ENCODE data around the gene CDCA5. TPM values are rescaled to one million over a fixed set of nuclear protein-coding genes. Genes with fewer than 3 reads are reported as not detected.

The CDCA5 gene
- total RNA-seq, 1 experiment from 2014 or later, result 92.9 TPM

DNA sequence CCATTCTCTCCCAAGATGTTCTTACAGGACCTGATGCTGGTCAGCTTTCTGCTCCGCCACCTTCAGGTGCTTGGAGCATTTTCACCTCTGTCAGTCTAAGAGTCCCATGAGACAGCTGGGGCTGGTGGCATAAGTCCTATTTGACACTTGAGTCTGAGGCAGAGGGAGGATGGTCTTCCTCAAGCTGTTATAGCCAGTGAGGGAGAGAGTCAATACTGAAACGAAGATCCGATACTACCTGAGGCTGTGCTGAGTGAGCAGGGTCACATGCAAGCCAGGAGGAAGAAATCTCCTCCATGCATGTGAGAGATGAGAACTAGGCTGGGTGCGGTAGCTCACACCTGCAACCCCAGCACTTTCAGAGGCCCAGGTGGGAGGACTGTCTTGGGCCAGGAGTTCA, 5.8 kb upstream of the CDCA5 start:
- in situ Hi-C loops (cut with HindIII; ENCODE audit: low pct_unique_long_range_greater_than_20kb, low sequenced_read_pairs) (no loop called here), intact Hi-C loops (cut with micrococcal nuclease; ENCODE audit: unreplicated experiment) (no loop called here)
- no TSS peak for BruUV-seq (replicated peaks)
- CTCF ChIA-PET, result no interaction called here
- H3K4me1 ChIP-seq (ENCODE audit: control insufficient read depth, insufficient read depth, low read length), result peaks cover 7% of the 10 kb centered on the region; the same call in 1 of the 2 replicates
- H3K9me3 ChIP-seq (ENCODE audit: control insufficient read depth, insufficient read depth, low read depth, low read length), result no peaks in the 10 kb centered on the region
- no peak overlapping the region for H3K4me3 ChIP-seq (ENCODE audit: low read depth in 2 of 2, low read length in 2 of 2)
- peaks cover 3% of the 10 kb centered on the region; the same call in 1 of the 2 replicates for H3K36me3 ChIP-seq (ENCODE audit: control insufficient read depth, insufficient read depth, low read length)
- no peak for ATAC-seq
- H3K27me3 ChIP-seq (ENCODE audit: control insufficient read depth, insufficient read depth, low read length), result no peaks in the 10 kb centered on the region
- no peak for DNase-seq (ENCODE audit: low read depth, low spot score)
- no peak overlapping the region for H3K27ac ChIP-seq (ENCODE audit: low read length)
- no peak for TF ChIP-seq TCF7L2 (IDR thresholded peaks at IDR 0.05; ENCODE audit: low read depth, low read length)
- TF ChIP-seq, protein P1, sequence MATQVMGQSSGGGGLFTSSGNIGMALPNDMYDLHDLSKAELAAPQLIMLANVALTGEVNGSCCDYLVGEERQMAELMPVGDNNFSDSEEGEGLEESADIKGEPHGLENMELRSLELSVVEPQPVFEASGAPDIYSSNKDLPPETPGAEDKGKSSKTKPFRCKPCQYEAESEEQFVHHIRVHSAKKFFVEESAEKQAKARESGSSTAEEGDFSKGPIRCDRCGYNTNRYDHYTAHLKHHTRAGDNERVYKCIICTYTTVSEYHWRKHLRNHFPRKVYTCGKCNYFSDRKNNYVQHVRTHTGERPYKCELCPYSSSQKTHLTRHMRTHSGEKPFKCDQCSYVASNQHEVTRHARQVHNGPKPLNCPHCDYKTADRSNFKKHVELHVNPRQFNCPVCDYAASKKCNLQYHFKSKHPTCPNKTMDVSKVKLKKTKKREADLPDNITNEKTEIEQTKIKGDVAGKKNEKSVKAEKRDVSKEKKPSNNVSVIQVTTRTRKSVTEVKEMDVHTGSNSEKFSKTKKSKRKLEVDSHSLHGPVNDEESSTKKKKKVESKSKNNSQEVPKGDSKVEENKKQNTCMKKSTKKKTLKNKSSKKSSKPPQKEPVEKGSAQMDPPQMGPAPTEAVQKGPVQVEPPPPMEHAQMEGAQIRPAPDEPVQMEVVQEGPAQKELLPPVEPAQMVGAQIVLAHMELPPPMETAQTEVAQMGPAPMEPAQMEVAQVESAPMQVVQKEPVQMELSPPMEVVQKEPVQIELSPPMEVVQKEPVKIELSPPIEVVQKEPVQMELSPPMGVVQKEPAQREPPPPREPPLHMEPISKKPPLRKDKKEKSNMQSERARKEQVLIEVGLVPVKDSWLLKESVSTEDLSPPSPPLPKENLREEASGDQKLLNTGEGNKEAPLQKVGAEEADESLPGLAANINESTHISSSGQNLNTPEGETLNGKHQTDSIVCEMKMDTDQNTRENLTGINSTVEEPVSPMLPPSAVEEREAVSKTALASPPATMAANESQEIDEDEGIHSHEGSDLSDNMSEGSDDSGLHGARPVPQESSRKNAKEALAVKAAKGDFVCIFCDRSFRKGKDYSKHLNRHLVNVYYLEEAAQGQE (IDR thresholded peaks at IDR 0.05; ENCODE audit: insufficient read depth in 1 of 2, low read depth in 2 of 2, low read length in 1 of 2), result no peak
- POLR2A ChIA-PET, result interaction anchor here (0.6 kb wide), 1 partner anchor 41 kb away, joined by 3 read pairs; no protein-coding TSS in a partner anchor

DNA sequence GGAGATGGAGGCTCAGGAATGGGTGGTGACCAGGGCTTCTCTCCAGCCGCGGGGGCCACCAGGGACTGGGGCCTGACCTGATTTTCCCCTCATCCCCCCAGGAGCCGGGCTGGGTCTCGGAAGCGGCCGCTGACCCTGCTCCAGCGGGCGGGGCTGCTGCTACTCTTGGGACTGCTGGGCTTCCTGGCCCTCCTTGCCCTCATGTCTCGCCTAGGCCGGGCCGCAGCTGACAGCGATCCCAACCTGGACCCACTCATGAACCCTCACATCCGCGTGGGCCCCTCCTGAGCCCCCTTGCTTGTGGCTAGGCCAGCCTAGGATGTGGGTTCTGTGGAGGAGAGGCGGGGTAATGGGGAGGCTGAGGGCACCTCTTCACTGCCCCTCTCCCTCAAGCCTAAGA, 4.0 kb upstream of the CDCA5 start:
- no peaks in the 10 kb centered on the region for H3K27me3 ChIP-seq (ENCODE audit: control insufficient read depth, insufficient read depth, low read length)
- BruUV-seq (replicated peaks), result no TSS peak
- DNase-seq (ENCODE audit: low read depth, low spot score) (no peak), ATAC-seq (no peak)
- H3K36me3 ChIP-seq (ENCODE audit: control insufficient read depth, insufficient read depth, low read length), result peaks cover 3% of the 10 kb centered on the region; the same call in 1 of the 2 replicates
- H3K9me3 ChIP-seq (ENCODE audit: control insufficient read depth, insufficient read depth, low read depth, low read length), result no peaks in the 10 kb centered on the region
- H3K27ac ChIP-seq (ENCODE audit: low read length), result no peak overlapping the region
- intact Hi-C loops (cut with micrococcal nuclease; ENCODE audit: unreplicated experiment) (no loop called here), in situ Hi-C loops (cut with HindIII; ENCODE audit: low pct_unique_long_range_greater_than_20kb, low sequenced_read_pairs) (no loop called here)
- no peak overlapping the region for H3K4me3 ChIP-seq (ENCODE audit: low read depth in 2 of 2, low read length in 2 of 2)
- ChIA-PET POLR2A (no interaction called here), CTCF (no interaction called here)
- TF ChIP-seq, protein P1 (IDR thresholded peaks at IDR 0.05; ENCODE audit: insufficient read depth in 1 of 2, low read depth in 2 of 2, low read length in 1 of 2), result no peak
- TF ChIP-seq, protein P2, sequence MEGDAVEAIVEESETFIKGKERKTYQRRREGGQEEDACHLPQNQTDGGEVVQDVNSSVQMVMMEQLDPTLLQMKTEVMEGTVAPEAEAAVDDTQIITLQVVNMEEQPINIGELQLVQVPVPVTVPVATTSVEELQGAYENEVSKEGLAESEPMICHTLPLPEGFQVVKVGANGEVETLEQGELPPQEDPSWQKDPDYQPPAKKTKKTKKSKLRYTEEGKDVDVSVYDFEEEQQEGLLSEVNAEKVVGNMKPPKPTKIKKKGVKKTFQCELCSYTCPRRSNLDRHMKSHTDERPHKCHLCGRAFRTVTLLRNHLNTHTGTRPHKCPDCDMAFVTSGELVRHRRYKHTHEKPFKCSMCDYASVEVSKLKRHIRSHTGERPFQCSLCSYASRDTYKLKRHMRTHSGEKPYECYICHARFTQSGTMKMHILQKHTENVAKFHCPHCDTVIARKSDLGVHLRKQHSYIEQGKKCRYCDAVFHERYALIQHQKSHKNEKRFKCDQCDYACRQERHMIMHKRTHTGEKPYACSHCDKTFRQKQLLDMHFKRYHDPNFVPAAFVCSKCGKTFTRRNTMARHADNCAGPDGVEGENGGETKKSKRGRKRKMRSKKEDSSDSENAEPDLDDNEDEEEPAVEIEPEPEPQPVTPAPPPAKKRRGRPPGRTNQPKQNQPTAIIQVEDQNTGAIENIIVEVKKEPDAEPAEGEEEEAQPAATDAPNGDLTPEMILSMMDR (IDR thresholded peaks at IDR 0.05), result no peak
- TF ChIP-seq SIN3A (IDR thresholded peaks at IDR 0.05; ENCODE audit: borderline replicate concordance, insufficient read depth, low read depth, low read length) (no peak), POLR2AphosphoS5 (IDR thresholded peaks at IDR 0.05; ENCODE audit: low read depth, low read length) (no peak), TCF7L2 (IDR thresholded peaks at IDR 0.05; ENCODE audit: low read depth, low read length) (no peak)
- H3K4me1 ChIP-seq (ENCODE audit: control insufficient read depth, insufficient read depth, low read length), result peaks cover 11% of the 10 kb centered on the region

Measured in Panc1 (cell line).